ENCODE data around the gene SLC22A12. TPM values are rescaled to one million over a fixed set of nuclear protein-coding genes. Genes with fewer than 3 reads are reported as not detected.
A peak's percentile ranks its signal among the peaks of the same experiment; 100 is the strongest.

The SLC22A12 gene
- total and polyA plus RNA-seq, 8 donors, result not detected

DNA sequence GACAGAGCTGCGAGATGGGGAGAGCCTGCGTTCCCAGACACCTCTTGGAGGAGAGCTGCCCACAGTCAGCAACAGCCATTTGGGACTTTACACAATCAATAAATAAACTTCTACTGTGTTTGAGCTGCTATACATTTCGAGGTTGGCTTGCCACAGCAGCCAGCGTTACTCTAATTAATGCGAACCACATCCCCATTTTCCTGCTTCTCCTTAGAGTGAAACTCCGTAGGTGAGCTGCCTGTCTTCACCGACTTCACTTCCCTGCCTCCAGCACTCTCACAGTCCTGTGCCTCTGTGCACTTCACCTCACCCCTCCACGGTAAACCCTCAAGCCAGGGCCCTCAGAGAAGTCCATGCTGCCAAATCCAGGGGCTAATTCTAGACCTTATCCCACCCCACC lies 5.9 kb upstream of the SLC22A12 start:
- DNase-seq, result no peak
- TF ChIP-seq, protein P1, sequence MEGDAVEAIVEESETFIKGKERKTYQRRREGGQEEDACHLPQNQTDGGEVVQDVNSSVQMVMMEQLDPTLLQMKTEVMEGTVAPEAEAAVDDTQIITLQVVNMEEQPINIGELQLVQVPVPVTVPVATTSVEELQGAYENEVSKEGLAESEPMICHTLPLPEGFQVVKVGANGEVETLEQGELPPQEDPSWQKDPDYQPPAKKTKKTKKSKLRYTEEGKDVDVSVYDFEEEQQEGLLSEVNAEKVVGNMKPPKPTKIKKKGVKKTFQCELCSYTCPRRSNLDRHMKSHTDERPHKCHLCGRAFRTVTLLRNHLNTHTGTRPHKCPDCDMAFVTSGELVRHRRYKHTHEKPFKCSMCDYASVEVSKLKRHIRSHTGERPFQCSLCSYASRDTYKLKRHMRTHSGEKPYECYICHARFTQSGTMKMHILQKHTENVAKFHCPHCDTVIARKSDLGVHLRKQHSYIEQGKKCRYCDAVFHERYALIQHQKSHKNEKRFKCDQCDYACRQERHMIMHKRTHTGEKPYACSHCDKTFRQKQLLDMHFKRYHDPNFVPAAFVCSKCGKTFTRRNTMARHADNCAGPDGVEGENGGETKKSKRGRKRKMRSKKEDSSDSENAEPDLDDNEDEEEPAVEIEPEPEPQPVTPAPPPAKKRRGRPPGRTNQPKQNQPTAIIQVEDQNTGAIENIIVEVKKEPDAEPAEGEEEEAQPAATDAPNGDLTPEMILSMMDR (IDR thresholded peaks at IDR 0.05), result no peak
- no peaks in the 10 kb centered on the region for H3K4me1 ChIP-seq
- no peak for FAIRE-seq
- H3K9me3 ChIP-seq, result no peaks in the 10 kb centered on the region
- H3K4me3 ChIP-seq, result no peak overlapping the region
- no peaks in the 10 kb centered on the region for H3K27me3 ChIP-seq
- ATAC-seq, result no peak
- no peaks in the 10 kb centered on the region for H3K36me3 ChIP-seq
- 53 to 54% methylated on average over 8 of the region's 8 CpGs for WGBS, 2 donors
- no peak overlapping the region for H3K27ac ChIP-seq
- intact Hi-C loops (cut with DNase I), result no loop called here

DNA sequence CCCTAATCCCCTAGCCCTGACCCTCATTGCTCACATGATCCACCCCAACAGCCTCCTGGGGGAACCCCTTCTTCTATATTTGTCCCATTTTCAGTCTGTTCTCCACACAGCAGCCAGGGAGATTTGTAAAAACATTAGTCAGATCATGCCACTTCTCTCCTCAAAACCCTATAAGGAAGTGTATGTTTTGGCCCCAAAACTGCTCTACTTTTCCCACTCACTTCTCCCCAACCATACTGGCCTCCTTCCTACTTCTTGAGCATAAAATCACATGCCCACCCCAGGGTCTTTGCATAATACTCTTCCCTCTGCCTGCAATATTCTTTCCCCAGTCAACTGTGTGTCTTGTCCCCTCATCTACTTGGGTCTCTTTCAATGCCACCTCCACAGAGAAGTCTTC lies 4.7 kb upstream of the SLC22A12 start:
- TF ChIP-seq, protein P1 (IDR thresholded peaks at IDR 0.05), result no peak
- DNase-seq, result no peak
- ATAC-seq, result no peak
- intact Hi-C loops (cut with DNase I), result no loop called here
- no peak overlapping the region for H3K27ac ChIP-seq
- no peaks in the 10 kb centered on the region for H3K9me3 ChIP-seq
- no peaks in the 10 kb centered on the region for H3K27me3 ChIP-seq
- no peak for FAIRE-seq
- no peak overlapping the region for H3K4me3 ChIP-seq
- no peaks in the 10 kb centered on the region for H3K36me3 ChIP-seq
- no peaks in the 10 kb centered on the region for H3K4me1 ChIP-seq

DNA sequence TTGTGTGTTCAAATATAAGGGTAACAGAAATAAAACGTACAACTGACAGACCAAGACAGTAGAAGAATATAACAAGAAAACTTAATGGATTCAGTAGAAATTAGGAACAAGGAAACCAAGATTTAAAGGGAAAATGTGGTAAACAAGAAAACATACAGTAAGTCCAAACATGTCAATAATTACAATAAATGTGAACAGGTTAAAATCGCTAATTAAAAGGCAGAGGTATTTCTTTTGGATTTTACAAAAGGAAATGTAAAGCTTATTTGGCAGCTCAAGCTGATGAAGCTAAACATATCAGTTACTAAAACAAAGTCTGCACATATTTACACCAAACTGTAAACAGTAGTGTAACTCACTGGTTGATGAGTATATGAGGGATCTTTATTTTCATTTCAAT lies 2.3 kb upstream of the SLC22A12 start:
- ATAC-seq (no peak), FAIRE-seq (no peak), DNase-seq (no peak)
- Histone ChIP-seq H3K4me3 (no peak overlapping the region), H3K9me3 (no peaks in the 10 kb centered on the region), H3K27ac (no peak overlapping the region), H3K36me3 (no peaks in the 10 kb centered on the region), H3K4me1 (no peaks in the 10 kb centered on the region), H3K27me3 (no peaks in the 10 kb centered on the region)
- intact Hi-C loops (cut with DNase I), result no loop called here
- TF ChIP-seq, protein P1 (IDR thresholded peaks at IDR 0.05), result no peak
- 88 to 92% methylated on average over 2 of the region's 2 CpGs for WGBS, 2 donors

DNA sequence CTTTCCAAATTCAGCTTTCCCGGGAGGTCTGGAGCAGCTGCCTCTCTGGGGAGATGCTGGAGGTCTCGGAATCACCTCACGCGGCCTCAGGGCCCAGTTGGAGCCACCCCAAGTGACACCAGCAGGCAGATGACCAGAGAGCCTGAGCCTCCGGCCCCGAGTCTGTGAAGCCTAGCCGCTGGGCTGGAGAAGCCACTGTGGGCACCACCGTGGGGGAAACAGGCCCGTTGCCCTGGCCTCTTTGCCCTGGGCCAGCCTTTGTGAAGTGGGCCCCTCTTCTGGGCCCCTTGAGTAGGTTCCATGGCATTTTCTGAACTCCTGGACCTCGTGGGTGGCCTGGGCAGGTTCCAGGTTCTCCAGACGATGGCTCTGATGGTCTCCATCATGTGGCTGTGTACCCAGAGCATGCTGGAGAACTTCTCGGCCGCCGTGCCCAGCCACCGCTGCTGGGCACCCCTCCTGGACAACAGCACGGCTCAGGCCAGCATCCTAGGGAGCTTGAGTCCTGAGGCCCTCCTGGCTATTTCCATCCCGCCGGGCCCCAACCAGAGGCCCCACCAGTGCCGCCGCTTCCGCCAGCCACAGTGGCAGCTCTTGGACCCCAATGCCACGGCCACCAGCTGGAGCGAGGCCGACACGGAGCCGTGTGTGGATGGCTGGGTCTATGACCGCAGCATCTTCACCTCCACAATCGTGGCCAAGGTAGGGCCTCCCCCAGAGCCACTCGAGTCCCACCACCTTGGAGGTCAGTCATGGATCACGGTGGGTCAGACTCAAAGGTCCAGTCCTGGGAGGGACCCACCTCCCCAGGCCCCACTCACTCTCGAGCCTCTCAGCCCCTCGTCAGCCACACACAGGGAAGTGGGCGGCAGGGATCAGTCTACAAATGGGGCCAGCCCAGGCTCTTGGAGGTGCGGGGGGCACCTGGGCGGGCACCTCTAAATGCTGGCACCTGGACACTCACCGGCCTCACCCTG lies 525 bp downstream of the SLC22A12 start:
- H3K4me1 ChIP-seq, result no peaks in the 10 kb centered on the region
- ATAC-seq (no peak), FAIRE-seq (no peak), DNase-seq (peak in 2 of 6 donors; percentile 3 to 45)
- intact Hi-C loops (cut with DNase I), result no loop called here
- no peak overlapping the region for H3K4me3 ChIP-seq
- no peaks in the 10 kb centered on the region for H3K9me3 ChIP-seq
- H3K27ac ChIP-seq, result no peak overlapping the region
- H3K36me3 ChIP-seq, result no peaks in the 10 kb centered on the region
- no peaks in the 10 kb centered on the region for H3K27me3 ChIP-seq
- TF ChIP-seq, protein P1 (IDR thresholded peaks at IDR 0.05), result no peak
- WGBS, 2 donors, result 77 to 84% methylated on average over 36 of the region's 36 CpGs

DNA sequence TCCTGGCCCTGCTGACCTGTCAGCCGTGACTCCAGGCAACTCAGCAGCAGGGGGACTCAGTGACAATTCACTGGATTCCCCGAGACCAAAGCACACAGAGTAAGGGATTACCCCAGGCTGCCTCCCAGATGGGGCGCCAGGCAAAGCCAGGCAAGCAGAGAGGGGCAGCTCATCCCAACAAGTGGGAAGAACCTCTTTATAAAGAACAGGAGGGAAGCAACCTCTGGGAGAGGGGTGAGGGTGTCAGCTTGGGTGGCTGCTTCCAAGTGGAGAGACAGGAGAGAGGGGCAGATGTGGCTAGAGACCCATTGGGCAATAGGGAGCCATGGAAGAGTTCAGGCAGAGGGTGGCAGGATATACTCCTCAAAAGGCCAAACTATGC lies 1.2 kb downstream of the SLC22A12 start:
- Histone ChIP-seq H3K9me3 (no peaks in the 10 kb centered on the region), H3K27ac (no peak overlapping the region), H3K36me3 (no peaks in the 10 kb centered on the region), H3K4me3 (no peak overlapping the region), H3K27me3 (no peaks in the 10 kb centered on the region), H3K4me1 (no peaks in the 10 kb centered on the region)
- intact Hi-C loops (cut with DNase I), result no loop called here
- ATAC-seq (no peak), FAIRE-seq (no peak), DNase-seq (no peak)
- TF ChIP-seq, protein P1 (IDR thresholded peaks at IDR 0.05), result no peak
- 77 to 83% methylated on average over 3 of the region's 3 CpGs for WGBS, 2 donors

Measured in pancreas (tissue), 10 donors.